HepG2 (cell line): Measurements from ENCODE around the gene SP3. TPM values are rescaled to one million over a fixed set of nuclear protein-coding genes. Genes with fewer than 3 reads are reported as not detected.

Source experiments
- ATAC-seq: fragments of 200-7000 bp; cut with Tn5 transposase; 3 replicates; pipeline ENCODE4 v1.9.1; 2020; ENCODE audit warnings: mild to moderate bottlenecking, moderate library complexity
- BruUV-seq: library from RNA; stranded (reverse); fragments of 400-500 nt; replicated peaks from 2 replicates; lab custom pipeline; 2021; lab: Mats Ljungman, UMichigan
- CTCF ChIA-PET: fragments of 300-600 bp; formaldehyde crosslinking; extraction: SDS; loops from one replicate; lab custom pipeline; 2021; ENCODE audit warnings: low total read pairs, inconsistent platforms, low intra/inter-chr PET ratio; lab: Yijun Ruan, JAX
- POLR2A ChIA-PET: fragments of 350-600 bp; sonication (Branson Sonifier 250); formaldehyde crosslinking; loops from one replicate; lab custom pipeline; 2020; ENCODE audit warnings: antibody characterized with exemption, inconsistent platforms; lab: Yijun Ruan, JAX
- DNase-seq: peaks from one replicate; pipeline ENCODE4 v3.0.0-alpha.2; 2015; ENCODE audit warnings: low spot score
- FAIRE-seq: peaks from 3 replicates; lab custom pipeline; 2011; peaks lifted over from hg19 to GRCh38; lab: Jason Lieb, UNC
- H2AFZ ChIP-seq: one replicate; pipeline ENCODE4 v1.6.1; 2011; ENCODE audit warnings: low read length, inconsistent platforms
- H3K27ac ChIP-seq: fragments of 300-600 bp; 3 replicates; pipeline ENCODE4 v1.8.0; 2011; ENCODE audit warnings: mixed run types, mild to moderate bottlenecking, mixed read lengths, low read length, inconsistent platforms; ENCODE audit not compliant: insufficient read depth; ENCODE audit errors: extremely low read length
- H3K27me3 ChIP-seq, 2 experiments: fragments of 200-600 bp in 1 of 2; 2 replicates in 1 of 2; 3 replicates in 1 of 2; pipeline versions ENCODE4 v1.6.0 to v1.8.0; 2011; ENCODE audit warnings: low read length in 2 of 2, mild to moderate bottlenecking in 2 of 2, moderate library complexity in 2 of 2, inconsistent platforms in 1 of 2; ENCODE audit not compliant: insufficient read depth in 2 of 2, control insufficient read depth in 1 of 2
- H3K36me3 ChIP-seq, 2 experiments: fragments of 200-600 bp in 1 of 2; replicated peaks in 1 of 2; 2 replicates in 1 of 2; 3 replicates in 1 of 2; pipeline versions ENCODE4 v1.5.1 to v1.8.0; 2011; ENCODE audit warnings: low read length in 2 of 2, inconsistent platforms in 1 of 2; ENCODE audit not compliant: insufficient read depth in 2 of 2, control insufficient read depth in 1 of 2
- H3K4me1 ChIP-seq: 2 replicates; pipeline ENCODE4 v1.5.1; 2012; ENCODE audit warnings: low read length, inconsistent platforms; ENCODE audit not compliant: insufficient read depth
- H3K4me2 ChIP-seq: 2 replicates; pipeline ENCODE4 v1.6.0; 2011; ENCODE audit warnings: low read depth, low read length, inconsistent platforms
- H3K4me3 ChIP-seq, 3 experiments: fragments of 200-600 bp in 1 of 3; sonication (generic), shearing (Covaris generic) in 1 of 3; replicated peaks in 1 of 3; 2 replicates each; pipeline ENCODE4 v1.5.1; 2011 to 2016; ENCODE audit warnings: low read length in 3 of 3, inconsistent platforms in 2 of 3, low read depth in 2 of 3, mild to moderate bottlenecking in 2 of 3, control low read depth in 1 of 3, mixed read lengths in 1 of 3; ENCODE audit not compliant: insufficient read depth in 1 of 3
- H3K79me2 ChIP-seq: one replicate; pipeline ENCODE4 v1.6.1; 2011; ENCODE audit warnings: low read length, inconsistent platforms; ENCODE audit not compliant: insufficient read depth
- H3K9ac ChIP-seq: 2 replicates; pipeline ENCODE4 v1.6.0; 2011; ENCODE audit warnings: mild to moderate bottlenecking, low read depth, low read length, inconsistent platforms; ENCODE audit not compliant: insufficient read depth
- H3K9me3 ChIP-seq: 2 replicates; pipeline ENCODE4 v1.5.1; 2012; ENCODE audit warnings: mild to moderate bottlenecking, low read length
- H4K20me1 ChIP-seq: 2 replicates; pipeline ENCODE4 v1.6.0; 2011; ENCODE audit warnings: inconsistent platforms, mild to moderate bottlenecking, low read length, moderate library complexity; ENCODE audit not compliant: insufficient read depth
- JUND ChIP-seq: sonication (generic); formaldehyde crosslinking; IDR thresholded peaks from 2 replicates; pipeline ENCODE4 v1.8.0; 2022; ENCODE audit warnings: mild to moderate bottlenecking, missing genetic modification reagents
- KDM3A ChIP-seq: IDR thresholded peaks from 2 replicates; pipeline ENCODE4 v1.6.1; 2018; ENCODE audit warnings: low read depth, missing compliant biosample characterization
- MIER2 ChIP-seq: IDR thresholded peaks from 2 replicates; pipeline ENCODE4 v1.6.1; 2016; ENCODE audit warnings: missing biosample characterization, missing genetic modification reagents
- NFKB2 ChIP-seq: sonication (generic); formaldehyde crosslinking; IDR thresholded peaks from 2 replicates; pipeline ENCODE4 v1.4.0; 2020; ENCODE audit warnings: missing genetic modification reagents, borderline replicate concordance
- ONECUT2 ChIP-seq: sonication (generic); formaldehyde crosslinking; IDR thresholded peaks from 2 replicates; pipeline ENCODE4 v1.4.0; 2020; ENCODE audit warnings: missing genetic modification reagents
- RELA ChIP-seq: sonication (generic); formaldehyde crosslinking; IDR thresholded peaks from 2 replicates; pipeline ENCODE4 v1.4.0; 2020; ENCODE audit warnings: missing genetic modification reagents
- ZMYM3 ChIP-seq: sonication (generic); formaldehyde crosslinking; IDR thresholded peaks from 2 replicates; pipeline ENCODE4 v1.5.1; 2020; ENCODE audit warnings: mild to moderate bottlenecking, missing genetic modification reagents
- ZNF251 ChIP-seq: sonication (generic); formaldehyde crosslinking; IDR thresholded peaks from 2 replicates; pipeline ENCODE4 v1.9.0; 2021; ENCODE audit warnings: mild to moderate bottlenecking, missing genetic modification reagents
- ZNF367 ChIP-seq: sonication (generic); formaldehyde crosslinking; IDR thresholded peaks from 2 replicates; pipeline ENCODE4 v1.4.0; 2020; ENCODE audit warnings: missing genetic modification reagents, borderline replicate concordance
- ZNF598 ChIP-seq: sonication (generic); formaldehyde crosslinking; IDR thresholded peaks from 2 replicates; pipeline ENCODE4 v1.5.1; 2020; ENCODE audit warnings: mild to moderate bottlenecking, missing genetic modification reagents, borderline replicate concordance
- ZZZ3 ChIP-seq: sonication (generic); formaldehyde crosslinking; IDR thresholded peaks from 2 replicates; pipeline ENCODE4 v1.4.0; 2020; ENCODE audit warnings: missing genetic modification reagents, mild to moderate bottlenecking, borderline replicate concordance
- WGBS: methylation state at CpG from one replicate; pipeline ENCODE4 v1.1.6; 2017; ENCODE audit warnings: low lambda C conversion rate; 5-methylcytosine and 5-hydroxymethylcytosine counted together
- in situ Hi-C: cut with HindIII; loops from 2 replicates; pipeline ENCODE4 v1.10.0; 2017; ENCODE audit warnings: low pct_unique_long_range_greater_than_20kb; ENCODE audit not compliant: extremely low pct_ligation_motif_present
- intact Hi-C: fragments of 100-400 bp; cut with micrococcal nuclease; formaldehyde crosslinking; loops from one replicate; pipeline ENCODE4 v1.10.0; 2022; ENCODE audit not compliant: unreplicated experiment
- polyA plus RNA-seq, 8 experiments: library from polyadenylated mRNA; depleted of rRNA in 3 of 8; stranded (reverse) in 7 of 8; unstranded in 1 of 8; fragments of >200 nt; fragmentation: Illumina TruSeq in 4 of 8; extraction: Trizol in 4 of 8; gene quantifications; 2 replicates each; pipeline versions ENCODE4 v1.2.1 to v1.2.3, GENCODE V29; 2011 to 2016; ENCODE audit warnings: low read depth in 4 of 8, missing spikeins in 1 of 8, mixed read lengths in 1 of 8; ENCODE audit not compliant: insufficient read depth in 1 of 8
- total RNA-seq, 5 experiments: library from RNA; depleted of rRNA; stranded (reverse); fragments of >200 nt; fragmentation: Illumina TruSeq; extraction: Trizol; gene quantifications; 2 replicates each; pipeline ENCODE4 v1.2.3, GENCODE V29; 2016; ENCODE audit warnings: low read depth in 1 of 5
- TF ChIP-seq, protein P1 (sequence below): sonication (generic); formaldehyde crosslinking; IDR thresholded peaks from 2 replicates; pipeline ENCODE4 v1.4.0; 2020; ENCODE audit warnings: missing genetic modification reagents, mild to moderate bottlenecking, borderline replicate concordance
- TF ChIP-seq, protein P2 (sequence below): sonication (generic); formaldehyde crosslinking; conservative IDR thresholded peaks from 2 replicates; pipeline ENCODE4 v1.8.0; 2022; ENCODE audit warnings: low read depth, missing genetic modification reagents
- TF ChIP-seq, protein P3 (sequence below): sonication (generic); formaldehyde crosslinking; IDR thresholded peaks from 2 replicates; pipeline ENCODE4 v1.4.0; 2020; ENCODE audit warnings: missing genetic modification reagents, mild to moderate bottlenecking, borderline replicate concordance

Gene SP3
- total and polyA plus RNA-seq, 2 of the 13 experiments (the other 11 are each of a cell fraction or from before 2014, with no cell fraction given) = 57.3 to 132 TPM

DNA sequence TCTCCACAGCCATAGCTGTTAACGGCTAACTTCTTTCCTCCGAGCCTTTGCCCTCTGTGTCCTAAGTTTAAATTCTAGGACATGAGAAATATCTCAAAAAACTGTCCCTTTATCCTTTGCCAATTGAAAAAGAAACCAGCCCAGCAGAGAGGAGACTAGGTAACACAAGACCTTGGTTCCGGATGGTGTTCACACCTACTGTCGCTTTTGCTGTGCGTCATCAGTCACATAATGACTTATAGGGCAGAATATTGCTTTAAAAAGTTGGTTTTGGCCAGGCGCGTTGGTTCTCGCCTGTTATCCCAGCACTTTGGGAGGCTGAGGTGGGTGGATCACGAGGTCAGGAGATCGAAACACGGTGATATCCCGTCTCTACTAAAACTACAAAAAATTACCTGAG, 66.2 kb downstream of the SP3 start:
- WGBS = 95% methylated on average over 12 of the region's 12 CpGs
- no peaks in the 10 kb centered on the region for H4K20me1 ChIP-seq
- TF ChIP-seq ONECUT2 (CRISPR knock-in tag) = no peak
- TF ChIP-seq, protein P1, sequence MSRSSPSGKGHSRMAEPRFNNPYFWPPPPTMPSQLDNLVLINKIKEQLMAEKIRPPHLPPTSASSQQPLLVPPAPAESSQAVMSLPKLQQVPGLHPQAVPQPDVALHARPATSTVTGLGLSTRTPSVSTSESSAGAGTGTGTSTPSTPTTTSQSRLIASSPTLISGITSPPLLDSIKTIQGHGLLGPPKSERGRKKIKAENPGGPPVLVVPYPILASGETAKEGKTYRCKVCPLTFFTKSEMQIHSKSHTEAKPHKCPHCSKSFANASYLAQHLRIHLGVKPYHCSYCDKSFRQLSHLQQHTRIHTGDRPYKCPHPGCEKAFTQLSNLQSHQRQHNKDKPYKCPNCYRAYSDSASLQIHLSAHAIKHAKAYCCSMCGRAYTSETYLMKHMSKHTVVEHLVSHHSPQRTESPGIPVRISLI (CRISPR knock-in tag) = no peak
- no peak for TF ChIP-seq ZMYM3 (CRISPR knock-in tag)
- TF ChIP-seq ZNF598 (CRISPR knock-in tag) = no peak
- no peak for TF ChIP-seq MIER2 (CRISPR knock-in tag)
- TF ChIP-seq ZNF251 = no peak
- no peak for TF ChIP-seq NFKB2 (CRISPR knock-in tag)
- no peak for TF ChIP-seq ZZZ3 (CRISPR knock-in tag)
- TF ChIP-seq KDM3A = no peak
- no peak for TF ChIP-seq ZNF367 (CRISPR knock-in tag)
- no peak for TF ChIP-seq RELA
- TF ChIP-seq, protein P2, sequence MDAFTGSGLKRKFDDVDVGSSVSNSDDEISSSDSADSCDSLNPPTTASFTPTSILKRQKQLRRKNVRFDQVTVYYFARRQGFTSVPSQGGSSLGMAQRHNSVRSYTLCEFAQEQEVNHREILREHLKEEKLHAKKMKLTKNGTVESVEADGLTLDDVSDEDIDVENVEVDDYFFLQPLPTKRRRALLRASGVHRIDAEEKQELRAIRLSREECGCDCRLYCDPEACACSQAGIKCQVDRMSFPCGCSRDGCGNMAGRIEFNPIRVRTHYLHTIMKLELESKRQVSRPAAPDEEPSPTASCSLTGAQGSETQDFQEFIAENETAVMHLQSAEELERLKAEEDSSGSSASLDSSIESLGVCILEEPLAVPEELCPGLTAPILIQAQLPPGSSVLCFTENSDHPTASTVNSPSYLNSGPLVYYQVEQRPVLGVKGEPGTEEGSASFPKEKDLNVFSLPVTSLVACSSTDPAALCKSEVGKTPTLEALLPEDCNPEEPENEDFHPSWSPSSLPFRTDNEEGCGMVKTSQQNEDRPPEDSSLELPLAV = no peak
- TF ChIP-seq JUND (CRISPR knock-in tag) = no peak
- TF ChIP-seq, protein P3, sequence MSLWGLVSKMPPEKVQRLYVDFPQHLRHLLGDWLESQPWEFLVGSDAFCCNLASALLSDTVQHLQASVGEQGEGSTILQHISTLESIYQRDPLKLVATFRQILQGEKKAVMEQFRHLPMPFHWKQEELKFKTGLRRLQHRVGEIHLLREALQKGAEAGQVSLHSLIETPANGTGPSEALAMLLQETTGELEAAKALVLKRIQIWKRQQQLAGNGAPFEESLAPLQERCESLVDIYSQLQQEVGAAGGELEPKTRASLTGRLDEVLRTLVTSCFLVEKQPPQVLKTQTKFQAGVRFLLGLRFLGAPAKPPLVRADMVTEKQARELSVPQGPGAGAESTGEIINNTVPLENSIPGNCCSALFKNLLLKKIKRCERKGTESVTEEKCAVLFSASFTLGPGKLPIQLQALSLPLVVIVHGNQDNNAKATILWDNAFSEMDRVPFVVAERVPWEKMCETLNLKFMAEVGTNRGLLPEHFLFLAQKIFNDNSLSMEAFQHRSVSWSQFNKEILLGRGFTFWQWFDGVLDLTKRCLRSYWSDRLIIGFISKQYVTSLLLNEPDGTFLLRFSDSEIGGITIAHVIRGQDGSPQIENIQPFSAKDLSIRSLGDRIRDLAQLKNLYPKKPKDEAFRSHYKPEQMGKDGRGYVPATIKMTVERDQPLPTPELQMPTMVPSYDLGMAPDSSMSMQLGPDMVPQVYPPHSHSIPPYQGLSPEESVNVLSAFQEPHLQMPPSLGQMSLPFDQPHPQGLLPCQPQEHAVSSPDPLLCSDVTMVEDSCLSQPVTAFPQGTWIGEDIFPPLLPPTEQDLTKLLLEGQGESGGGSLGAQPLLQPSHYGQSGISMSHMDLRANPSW (CRISPR knock-in tag) = no peak
- H3K27me3 ChIP-seq = no peaks in the 10 kb centered on the region
- H3K4me3 ChIP-seq = no peak overlapping the region
- POLR2A ChIA-PET = no interaction called here
- no peaks in the 10 kb centered on the region for H3K36me3 ChIP-seq
- DNase-seq = no peak
- no peak overlapping the region for H3K27ac ChIP-seq
- no peak overlapping the region for H3K9ac ChIP-seq
- FAIRE-seq = no peak
- H3K4me2 ChIP-seq = no peak overlapping the region
- no peak for ATAC-seq
- no peaks in the 10 kb centered on the region for H3K4me1 ChIP-seq
- CTCF ChIA-PET = no interaction called here
- no peaks in the 10 kb centered on the region for H3K9me3 ChIP-seq
- no peak overlapping the region for H2AFZ ChIP-seq
- no peaks in the 10 kb centered on the region for H3K79me2 ChIP-seq
- in situ Hi-C loops (no loop called here), intact Hi-C loops (no loop called here)
- no TSS peak for BruUV-seq
